ENCODE data around the gene KCND3. TPM values are rescaled to one million over a fixed set of nuclear protein-coding genes. Genes with fewer than 3 reads are reported as not detected.

The KCND3 gene
- total RNA-seq, 1 experiment from 2014 or later, result not detected

GRCh38 chr1:111961773-111962565, 27.5 kb downstream of the KCND3 start:
- Histone ChIP-seq H3K4me1 (replicated peaks; ENCODE audit: insufficient read depth) (no peaks in the 10 kb centered on the region), H3K4me2 (no peak overlapping the region), H2AFZ (no peak overlapping the region), H3K9me3 (ENCODE audit: insufficient read depth, low read depth) (no peaks in the 10 kb centered on the region), H3K27ac (no peak overlapping the region), H3K27me3 (ENCODE audit: insufficient read depth, low read depth) (peaks cover 88% of the 10 kb centered on the region), H4K20me1 (ENCODE audit: insufficient read depth) (no peaks in the 10 kb centered on the region), H3F3A (ENCODE audit: insufficient read depth, low read depth) (no peaks in the 10 kb centered on the region), H3K79me2 (ENCODE audit: low read depth) (no peaks in the 10 kb centered on the region), H3K4me3 (no peak overlapping the region), H3K36me3 (ENCODE audit: low read depth) (no peaks in the 10 kb centered on the region), H3K9me2 (ENCODE audit: insufficient read depth) (no peaks in the 10 kb centered on the region)
- TF ChIP-seq EZH2 (IDR thresholded peaks at IDR 0.05; ENCODE audit: low read depth), result no peak
- no peak for TF ChIP-seq CTCF (conservative IDR thresholded peaks at IDR 0.05)
- BruUV-seq (replicated peaks), result no TSS peak
- ChIA-PET CTCF (no interaction called here), POLR2A (ENCODE audit: unreplicated experiment) (no interaction called here)
- DNase-seq, result no peak
- intact Hi-C loops (cut with micrococcal nuclease; ENCODE audit: unreplicated experiment), result no loop called here

- Histone ChIP-seq H3K4me3 (no peak overlapping the region), H3K27me3 (ENCODE audit: insufficient read depth, low read depth) (peaks cover 90% of the 10 kb centered on the region), H3F3A (ENCODE audit: insufficient read depth, low read depth) (no peaks in the 10 kb centered on the region), H3K79me2 (ENCODE audit: low read depth) (no peaks in the 10 kb centered on the region), H3K27ac (no peak overlapping the region), H2AFZ (no peak overlapping the region), H3K4me2 (no peak overlapping the region), H3K36me3 (ENCODE audit: low read depth) (no peaks in the 10 kb centered on the region), H4K20me1 (ENCODE audit: insufficient read depth) (no peaks in the 10 kb centered on the region), H3K9me2 (ENCODE audit: insufficient read depth) (no peaks in the 10 kb centered on the region), H3K4me1 (replicated peaks; ENCODE audit: insufficient read depth) (no peaks in the 10 kb centered on the region), H3K9me3 (ENCODE audit: insufficient read depth, low read depth) (no peaks in the 10 kb centered on the region)
- TF ChIP-seq EZH2 (IDR thresholded peaks at IDR 0.05; ENCODE audit: low read depth), result no peak
- TF ChIP-seq CTCF (conservative IDR thresholded peaks at IDR 0.05), result no peak
- ChIA-PET CTCF (no interaction called here), POLR2A (ENCODE audit: unreplicated experiment) (no interaction called here)
- BruUV-seq (replicated peaks), result no TSS peak
- no peak for DNase-seq
- intact Hi-C loops (cut with micrococcal nuclease; ENCODE audit: unreplicated experiment), result no loop called here
Observed at GRCh38 chr1:111961016-111961415, 28.5 kb downstream of the KCND3 start.

DNA sequence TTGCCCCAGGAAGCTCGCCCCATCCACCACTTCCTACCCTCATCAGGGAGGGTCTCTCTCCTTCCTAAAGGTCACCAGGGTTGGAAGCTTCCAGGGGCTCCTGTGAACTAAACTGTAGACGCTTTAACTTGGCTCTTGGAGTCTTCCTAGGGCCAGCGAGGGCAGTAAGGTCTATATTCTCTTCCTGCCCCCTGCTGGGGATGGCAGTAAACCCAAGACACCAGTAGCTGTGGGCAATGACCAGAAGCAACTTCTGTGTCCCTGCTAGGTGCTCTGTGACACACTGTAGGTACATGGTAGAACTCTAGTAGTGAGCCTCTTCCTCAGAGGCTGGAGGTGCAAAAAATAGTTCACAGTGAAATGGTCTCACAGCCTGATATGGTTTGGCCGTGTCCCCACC, 30.0 kb downstream of the KCND3 start:
- Histone ChIP-seq H3K36me3 (ENCODE audit: low read depth) (no peaks in the 10 kb centered on the region), H3K27me3 (ENCODE audit: insufficient read depth, low read depth) (peaks cover 99% of the 10 kb centered on the region), H3K4me2 (no peak overlapping the region), H3K27ac (no peak overlapping the region), H3K79me2 (ENCODE audit: low read depth) (no peaks in the 10 kb centered on the region), H4K20me1 (ENCODE audit: insufficient read depth) (no peaks in the 10 kb centered on the region), H2AFZ (no peak overlapping the region), H3F3A (ENCODE audit: insufficient read depth, low read depth) (no peaks in the 10 kb centered on the region), H3K4me3 (no peak overlapping the region), H3K9me2 (ENCODE audit: insufficient read depth) (no peaks in the 10 kb centered on the region), H3K9me3 (ENCODE audit: insufficient read depth, low read depth) (no peaks in the 10 kb centered on the region), H3K4me1 (replicated peaks; ENCODE audit: insufficient read depth) (no peaks in the 10 kb centered on the region)
- ChIA-PET POLR2A (ENCODE audit: unreplicated experiment) (no interaction called here), CTCF (no interaction called here)
- no peak for TF ChIP-seq EZH2 (IDR thresholded peaks at IDR 0.05; ENCODE audit: low read depth)
- TF ChIP-seq CTCF (conservative IDR thresholded peaks at IDR 0.05), result no peak
- intact Hi-C loops (cut with micrococcal nuclease; ENCODE audit: unreplicated experiment), result no loop called here
- DNase-seq, result no peak
- no TSS peak for BruUV-seq (replicated peaks)

Data from PC-9 (cell line).